OCI-LY3 (cell line): Measurements from ENCODE around the gene DCTN4.

Source experiments
- H2AFZ ChIP-seq: fragments of 200-600, 300-600 bp; shearing (Covaris generic); 2 replicates; pipeline ENCODE4 v1.6.0; 2014; ENCODE audit warnings: antibody characterized with exemption, low read depth, low read length
- H3K27ac ChIP-seq: fragments of 200-600, 300-600 bp; sonication (generic); 2 replicates; pipeline ENCODE4 v1.5.1; 2014; ENCODE audit warnings: mild to moderate bottlenecking, low read length, moderate library complexity, mixed read lengths
- H3K27me3 ChIP-seq: fragments of 200-600, 300-600 bp; sonication (generic); 2 replicates; pipeline ENCODE4 v1.6.1; 2014; ENCODE audit warnings: low read depth, low read length, mixed read lengths
- H3K36me3 ChIP-seq: fragments of 200-600, 300-600 bp; sonication (generic); replicated peaks from 2 replicates; pipeline ENCODE3; 2014; ENCODE audit warnings: low read depth, low read length, mixed read lengths
- H3K4me1 ChIP-seq: fragments of 300-600, 200-600 bp; sonication (generic); 2 replicates; pipeline ENCODE4 v1.6.1; 2014; ENCODE audit warnings: low read length, mixed read lengths
- H3K4me2 ChIP-seq: fragments of 200-600, 300-600 bp; sonication (generic); 2 replicates; pipeline ENCODE4 v1.6.1; 2014; ENCODE audit warnings: low read length, mixed read lengths
- H3K4me3 ChIP-seq: fragments of 300-600, 200-600 bp; sonication (generic); 2 replicates; pipeline ENCODE4 v1.5.1; 2014; ENCODE audit warnings: antibody characterized with exemption, mild to moderate bottlenecking, low read length, moderate library complexity
- H3K79me2 ChIP-seq: fragments of 300-600, 200-600 bp; shearing (Covaris generic); 2 replicates; pipeline ENCODE4 v1.6.1; 2014; ENCODE audit warnings: mild to moderate bottlenecking, low read length, mixed read lengths
- H3K9ac ChIP-seq: fragments of 300-600, 200-600 bp; shearing (Covaris generic); 2 replicates; pipeline ENCODE4 v1.6.0; 2014; ENCODE audit warnings: mild to moderate bottlenecking, low read length, moderate library complexity
- H3K9me3 ChIP-seq: fragments of 200-600, 300-600 bp; shearing (Covaris generic); 2 replicates; pipeline ENCODE4 v1.6.1; 2014; ENCODE audit warnings: low read length, mixed read lengths; ENCODE audit not compliant: insufficient read depth
- H4K20me1 ChIP-seq: fragments of 200-600, 300-600 bp; sonication (generic); 2 replicates; pipeline ENCODE4 v1.6.1; 2016; ENCODE audit warnings: low read length, mixed read lengths; ENCODE audit not compliant: insufficient read depth
- CTCF ChIP-seq: fragments of 200-600, 300-600 bp; sonication (generic); IDR thresholded peaks from 2 replicates; pipeline ENCODE4 v1.5.1; 2014; ENCODE audit warnings: antibody characterized with exemption, low read length, low read depth
- EZH2phosphoT487 ChIP-seq: fragments of 200-600 bp; shearing (Covaris generic); IDR thresholded peaks from 2 replicates; pipeline ENCODE4 v1.6.1; 2018; ENCODE audit warnings: antibody characterized with exemption, mixed run types, low read depth

The DCTN4 gene

GRCh38 chr5:150734579-150735384 lies 24.0 kb downstream of the DCTN4 start:
- H3K27ac ChIP-seq: peak overlapping the region; percentile 64
- H3K4me3 ChIP-seq: peak overlapping the region; percentile 61
- no peak overlapping the region for H2AFZ ChIP-seq
- H3K4me1 ChIP-seq: peaks cover 17% of the 10 kb centered on the region
- TF ChIP-seq EZH2phosphoT487 (no peak), CTCF (peak; percentile 23)
- peak overlapping the region; percentile 46 for H3K9ac ChIP-seq
- no peaks in the 10 kb centered on the region for H4K20me1 ChIP-seq
- H3K4me2 ChIP-seq: peak overlapping the region; percentile 57
- H3K9me3 ChIP-seq: no peaks in the 10 kb centered on the region
- no peaks in the 10 kb centered on the region for H3K27me3 ChIP-seq
- H3K36me3 ChIP-seq: peaks cover 19% of the 10 kb centered on the region
- H3K79me2 ChIP-seq: peaks cover 30% of the 10 kb centered on the region

GRCh38 chr5:150731669-150732242 lies 27.1 kb downstream of the DCTN4 start:
- H2AFZ ChIP-seq: no peak overlapping the region
- H3K9me3 ChIP-seq: no peaks in the 10 kb centered on the region
- H3K36me3 ChIP-seq: peaks cover 21% of the 10 kb centered on the region
- H3K79me2 ChIP-seq: peaks cover 19% of the 10 kb centered on the region
- no peak overlapping the region for H3K4me3 ChIP-seq
- H4K20me1 ChIP-seq: no peaks in the 10 kb centered on the region
- H3K27me3 ChIP-seq: no peaks in the 10 kb centered on the region
- H3K4me2 ChIP-seq: no peak overlapping the region
- TF ChIP-seq CTCF (no peak), EZH2phosphoT487 (no peak)
- H3K9ac ChIP-seq: no peak overlapping the region
- no peak overlapping the region for H3K27ac ChIP-seq
- peaks cover 17% of the 10 kb centered on the region for H3K4me1 ChIP-seq

- TF ChIP-seq CTCF (no peak), EZH2phosphoT487 (no peak)
Measured at GRCh38 chr5:150729859-150730258, 29.0 kb downstream of the DCTN4 start.

GRCh38 chr5:150723845-150724244 lies 35.0 kb downstream of the DCTN4 start:
- Histone ChIP-seq H3K27ac (no peak overlapping the region), H3K4me2 (no peak overlapping the region), H3K4me3 (no peak overlapping the region), H3K27me3 (no peaks in the 10 kb centered on the region), H3K9ac (no peak overlapping the region), H2AFZ (no peak overlapping the region), H4K20me1 (no peaks in the 10 kb centered on the region), H3K9me3 (no peaks in the 10 kb centered on the region), H3K36me3 (peaks cover 35% of the 10 kb centered on the region), H3K4me1 (no peaks in the 10 kb centered on the region), H3K79me2 (no peaks in the 10 kb centered on the region)
- TF ChIP-seq EZH2phosphoT487: no peak
- no peak for TF ChIP-seq CTCF

More at GRCh38 chr5:150729859-150730258, 29.0 kb downstream of the DCTN4 start:
- Histone ChIP-seq H4K20me1 (no peaks in the 10 kb centered on the region), H3K27ac (no peak overlapping the region), H3K4me1 (peaks cover 9% of the 10 kb centered on the region), H2AFZ (no peak overlapping the region), H3K9me3 (no peaks in the 10 kb centered on the region), H3K36me3 (peaks cover 21% of the 10 kb centered on the region), H3K4me3 (no peak overlapping the region), H3K27me3 (no peaks in the 10 kb centered on the region), H3K79me2 (peaks cover 5% of the 10 kb centered on the region), H3K9ac (no peak overlapping the region), H3K4me2 (no peak overlapping the region)
